ENCODE measurements around the gene PIK3AP1. TPM values are rescaled to one million over a fixed set of nuclear protein-coding genes. Genes with fewer than 3 reads are reported as not detected.

Gene PIK3AP1
- total RNA-seq, 1 experiment from 2014 or later: 7.1 TPM

DNA sequence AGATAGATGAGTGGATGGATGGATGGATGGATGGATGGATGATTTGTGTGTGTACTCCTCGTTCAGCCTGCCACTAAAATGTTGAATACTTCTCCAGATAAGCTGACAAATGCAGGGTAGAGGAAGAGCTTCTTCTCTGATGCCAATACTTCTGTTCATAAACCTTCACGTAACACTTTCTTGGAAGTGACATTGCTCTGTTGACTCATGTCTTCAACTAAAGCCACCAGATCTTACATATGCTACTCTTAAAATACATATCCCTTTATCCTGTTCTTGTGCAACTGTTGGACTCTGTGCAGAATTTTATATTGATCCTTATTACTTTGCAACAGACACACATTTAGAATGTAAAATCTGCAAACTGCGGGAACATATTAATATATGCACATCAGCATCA, 26.9 kb downstream of the PIK3AP1 start:
- H3K4me2 ChIP-seq (ENCODE audit: low read length): no peak overlapping the region
- no TSS peak for BruUV-seq (replicated peaks)
- no peaks in the 10 kb centered on the region for H4K20me1 ChIP-seq (ENCODE audit: insufficient read depth)
- H3K27me3 ChIP-seq (ENCODE audit: insufficient read depth, low read length): no peaks in the 10 kb centered on the region
- DNase-seq (ENCODE audit: low read depth, low spot score) (no peak), ATAC-seq (no peak)
- no peak overlapping the region for H3K27ac ChIP-seq (ENCODE audit: low read depth, low read length)
- ChIA-PET RAD21 (ENCODE audit: low non-redundant PET in 1 of 2, low total read pairs in 2 of 2, uncharacterized antibody in 2 of 2, unreplicated experiment in 2 of 2) (no interaction called here), POLR2A (no interaction called here), CTCF (no interaction called here)
- H2AFZ ChIP-seq (ENCODE audit: low read depth, low read length, poor library complexity, severe bottlenecking): no peak overlapping the region
- TF ChIP-seq EZH2phosphoT487 (IDR thresholded peaks at IDR 0.05; ENCODE audit: borderline replicate concordance) (no peak), TCF7L2 (IDR thresholded peaks at IDR 0.05; ENCODE audit: borderline replicate concordance, extremely low read depth, insufficient read depth, insufficient read length) (no peak), EZH2 (IDR thresholded peaks at IDR 0.05) (no peak), ZNF274 (IDR thresholded peaks at IDR 0.05; ENCODE audit: low read depth, low read length) (no peak)
- TF ChIP-seq, protein P1, sequence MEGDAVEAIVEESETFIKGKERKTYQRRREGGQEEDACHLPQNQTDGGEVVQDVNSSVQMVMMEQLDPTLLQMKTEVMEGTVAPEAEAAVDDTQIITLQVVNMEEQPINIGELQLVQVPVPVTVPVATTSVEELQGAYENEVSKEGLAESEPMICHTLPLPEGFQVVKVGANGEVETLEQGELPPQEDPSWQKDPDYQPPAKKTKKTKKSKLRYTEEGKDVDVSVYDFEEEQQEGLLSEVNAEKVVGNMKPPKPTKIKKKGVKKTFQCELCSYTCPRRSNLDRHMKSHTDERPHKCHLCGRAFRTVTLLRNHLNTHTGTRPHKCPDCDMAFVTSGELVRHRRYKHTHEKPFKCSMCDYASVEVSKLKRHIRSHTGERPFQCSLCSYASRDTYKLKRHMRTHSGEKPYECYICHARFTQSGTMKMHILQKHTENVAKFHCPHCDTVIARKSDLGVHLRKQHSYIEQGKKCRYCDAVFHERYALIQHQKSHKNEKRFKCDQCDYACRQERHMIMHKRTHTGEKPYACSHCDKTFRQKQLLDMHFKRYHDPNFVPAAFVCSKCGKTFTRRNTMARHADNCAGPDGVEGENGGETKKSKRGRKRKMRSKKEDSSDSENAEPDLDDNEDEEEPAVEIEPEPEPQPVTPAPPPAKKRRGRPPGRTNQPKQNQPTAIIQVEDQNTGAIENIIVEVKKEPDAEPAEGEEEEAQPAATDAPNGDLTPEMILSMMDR (IDR thresholded peaks at IDR 0.05 in 2 of 3, conservative IDR thresholded peaks at IDR 0.05 in 1 of 3; ENCODE audit: borderline replicate concordance in 1 of 3, insufficient read depth in 1 of 3, low read depth in 2 of 3, low read length in 2 of 3): no peak
- no peak overlapping the region for H3K9ac ChIP-seq (ENCODE audit: low read length)
- H3K9me3 ChIP-seq (ENCODE audit: control insufficient read depth in 1 of 2, insufficient read depth in 1 of 2, low read depth in 1 of 2, low read length in 2 of 2): no peaks in the 10 kb centered on the region
- H3K9me2 ChIP-seq (ENCODE audit: insufficient read depth): no peaks in the 10 kb centered on the region
- H3K79me2 ChIP-seq (ENCODE audit: insufficient read depth, low read length): no peaks in the 10 kb centered on the region
- H3K4me1 ChIP-seq (ENCODE audit: control insufficient read depth in 1 of 2, insufficient read depth in 2 of 2, low read length in 2 of 2): no peaks in the 10 kb centered on the region
- H3K4me3 ChIP-seq (replicated peaks in 1 of 2; ENCODE audit: low read depth in 1 of 2, low read length in 2 of 2): no peak overlapping the region
- no peaks in the 10 kb centered on the region for H3K36me3 ChIP-seq (ENCODE audit: control insufficient read depth in 1 of 2, insufficient read depth in 2 of 2, low read length in 2 of 2)
- intact Hi-C loops (cut with micrococcal nuclease): no loop called here

DNA sequence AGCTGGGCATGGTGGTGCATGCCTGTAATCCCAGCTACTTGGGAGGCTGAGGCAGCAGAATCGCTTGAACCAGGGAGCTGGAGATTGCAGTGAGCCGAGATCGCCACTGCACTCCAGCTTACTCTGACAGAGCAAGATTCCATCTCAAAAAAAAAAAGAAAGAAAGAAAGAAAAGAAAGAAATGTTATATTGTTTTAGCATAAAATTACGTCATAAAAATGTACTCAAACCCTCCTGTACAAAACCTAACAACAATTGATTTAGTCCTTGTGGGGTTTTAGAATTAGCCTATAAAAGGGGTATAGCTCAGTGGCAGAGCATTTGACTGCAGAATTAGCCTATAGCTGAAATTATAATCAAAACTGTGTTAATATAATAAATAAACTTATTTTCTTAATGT, 27.9 kb downstream of the PIK3AP1 start:
- DNase-seq (ENCODE audit: low read depth, low spot score) (no peak), ATAC-seq (no peak)
- ChIA-PET RAD21 (ENCODE audit: low non-redundant PET in 1 of 2, low total read pairs in 2 of 2, uncharacterized antibody in 2 of 2, unreplicated experiment in 2 of 2) (no interaction called here), CTCF (no interaction called here), POLR2A (no interaction called here)
- no peaks in the 10 kb centered on the region for H3K4me1 ChIP-seq (ENCODE audit: control insufficient read depth in 1 of 2, insufficient read depth in 2 of 2, low read length in 2 of 2)
- H3K4me2 ChIP-seq (ENCODE audit: low read length): no peak overlapping the region
- H3K9ac ChIP-seq (ENCODE audit: low read length): no peak overlapping the region
- no peak overlapping the region for H2AFZ ChIP-seq (ENCODE audit: low read depth, low read length, poor library complexity, severe bottlenecking)
- no peak overlapping the region for H3K27ac ChIP-seq (ENCODE audit: low read depth, low read length)
- H4K20me1 ChIP-seq (ENCODE audit: insufficient read depth): no peaks in the 10 kb centered on the region
- no peaks in the 10 kb centered on the region for H3K9me2 ChIP-seq (ENCODE audit: insufficient read depth)
- no peaks in the 10 kb centered on the region for H3K9me3 ChIP-seq (ENCODE audit: control insufficient read depth in 1 of 2, insufficient read depth in 1 of 2, low read depth in 1 of 2, low read length in 2 of 2)
- no peaks in the 10 kb centered on the region for H3K36me3 ChIP-seq (ENCODE audit: control insufficient read depth in 1 of 2, insufficient read depth in 2 of 2, low read length in 2 of 2)
- no peaks in the 10 kb centered on the region for H3K79me2 ChIP-seq (ENCODE audit: insufficient read depth, low read length)
- TF ChIP-seq, protein P2, sequence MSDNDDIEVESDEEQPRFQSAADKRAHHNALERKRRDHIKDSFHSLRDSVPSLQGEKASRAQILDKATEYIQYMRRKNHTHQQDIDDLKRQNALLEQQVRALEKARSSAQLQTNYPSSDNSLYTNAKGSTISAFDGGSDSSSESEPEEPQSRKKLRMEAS (IDR thresholded peaks at IDR 0.05): no peak
- TF ChIP-seq TCF7L2 (IDR thresholded peaks at IDR 0.05; ENCODE audit: borderline replicate concordance, extremely low read depth, insufficient read depth, insufficient read length) (no peak), CBX3 (IDR thresholded peaks at IDR 0.05; ENCODE audit: low read depth) (no peak), JUND (IDR thresholded peaks at IDR 0.05) (no peak), YY1 (IDR thresholded peaks at IDR 0.05; ENCODE audit: extremely low read depth, insufficient replicate concordance, low read depth, low read length) (no peak), ZNF274 (IDR thresholded peaks at IDR 0.05; ENCODE audit: low read depth, low read length) (no peak), POLR2AphosphoS5 (IDR thresholded peaks at IDR 0.05; ENCODE audit: low read depth, low read length) (no peak), CEBPB (IDR thresholded peaks at IDR 0.05; ENCODE audit: low read depth) (no peak), ZFX (IDR thresholded peaks at IDR 0.05) (no peak), EZH2phosphoT487 (IDR thresholded peaks at IDR 0.05; ENCODE audit: borderline replicate concordance) (no peak), SRF (IDR thresholded peaks at IDR 0.05; ENCODE audit: low read depth) (no peak), ELF1 (IDR thresholded peaks at IDR 0.05; ENCODE audit: borderline replicate concordance, low read depth) (no peak), FOSL1 (IDR thresholded peaks at IDR 0.05; ENCODE audit: low read depth) (no peak), SIN3A (IDR thresholded peaks at IDR 0.05; ENCODE audit: low read depth) (no peak), SP1 (IDR thresholded peaks at IDR 0.05; ENCODE audit: low read depth) (no peak), POLR2A (IDR thresholded peaks at IDR 0.05; ENCODE audit: borderline replicate concordance, extremely low read depth, insufficient read depth, insufficient read length) (no peak)
- TF ChIP-seq, protein P3, sequence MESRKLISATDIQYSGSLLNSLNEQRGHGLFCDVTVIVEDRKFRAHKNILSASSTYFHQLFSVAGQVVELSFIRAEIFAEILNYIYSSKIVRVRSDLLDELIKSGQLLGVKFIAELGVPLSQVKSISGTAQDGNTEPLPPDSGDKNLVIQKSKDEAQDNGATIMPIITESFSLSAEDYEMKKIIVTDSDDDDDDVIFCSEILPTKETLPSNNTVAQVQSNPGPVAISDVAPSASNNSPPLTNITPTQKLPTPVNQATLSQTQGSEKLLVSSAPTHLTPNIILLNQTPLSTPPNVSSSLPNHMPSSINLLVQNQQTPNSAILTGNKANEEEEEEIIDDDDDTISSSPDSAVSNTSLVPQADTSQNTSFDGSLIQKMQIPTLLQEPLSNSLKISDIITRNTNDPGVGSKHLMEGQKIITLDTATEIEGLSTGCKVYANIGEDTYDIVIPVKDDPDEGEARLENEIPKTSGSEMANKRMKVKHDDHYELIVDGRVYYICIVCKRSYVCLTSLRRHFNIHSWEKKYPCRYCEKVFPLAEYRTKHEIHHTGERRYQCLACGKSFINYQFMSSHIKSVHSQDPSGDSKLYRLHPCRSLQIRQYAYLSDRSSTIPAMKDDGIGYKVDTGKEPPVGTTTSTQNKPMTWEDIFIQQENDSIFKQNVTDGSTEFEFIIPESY (IDR thresholded peaks at IDR 0.05; ENCODE audit: extremely low read depth, insufficient replicate concordance, low read length): no peak
- H3K4me3 ChIP-seq (replicated peaks in 1 of 2; ENCODE audit: low read depth in 1 of 2, low read length in 2 of 2): no peak overlapping the region
- BruUV-seq (replicated peaks): no TSS peak
- no peaks in the 10 kb centered on the region for H3K27me3 ChIP-seq (ENCODE audit: insufficient read depth, low read length)
- intact Hi-C loops (cut with micrococcal nuclease): no loop called here

All from HCT116 (cell line).